ENCODE data around the gene CD300LF. TPM values are rescaled to one million over a fixed set of nuclear protein-coding genes. Genes with fewer than 3 reads are reported as not detected.

Gene CD300LF
- total RNA-seq, 4 donors from 2014 or later = 0.27 TPM; not detected in 3

- no peak for ATAC-seq
- H3K4me1 ChIP-seq = peaks cover 0 to 83% (median 9%) of the 10 kb centered on the region in 3 donors
- TF ChIP-seq EP300 (IDR thresholded peaks at IDR 0.05) = no peak
- TF ChIP-seq, protein P1, sequence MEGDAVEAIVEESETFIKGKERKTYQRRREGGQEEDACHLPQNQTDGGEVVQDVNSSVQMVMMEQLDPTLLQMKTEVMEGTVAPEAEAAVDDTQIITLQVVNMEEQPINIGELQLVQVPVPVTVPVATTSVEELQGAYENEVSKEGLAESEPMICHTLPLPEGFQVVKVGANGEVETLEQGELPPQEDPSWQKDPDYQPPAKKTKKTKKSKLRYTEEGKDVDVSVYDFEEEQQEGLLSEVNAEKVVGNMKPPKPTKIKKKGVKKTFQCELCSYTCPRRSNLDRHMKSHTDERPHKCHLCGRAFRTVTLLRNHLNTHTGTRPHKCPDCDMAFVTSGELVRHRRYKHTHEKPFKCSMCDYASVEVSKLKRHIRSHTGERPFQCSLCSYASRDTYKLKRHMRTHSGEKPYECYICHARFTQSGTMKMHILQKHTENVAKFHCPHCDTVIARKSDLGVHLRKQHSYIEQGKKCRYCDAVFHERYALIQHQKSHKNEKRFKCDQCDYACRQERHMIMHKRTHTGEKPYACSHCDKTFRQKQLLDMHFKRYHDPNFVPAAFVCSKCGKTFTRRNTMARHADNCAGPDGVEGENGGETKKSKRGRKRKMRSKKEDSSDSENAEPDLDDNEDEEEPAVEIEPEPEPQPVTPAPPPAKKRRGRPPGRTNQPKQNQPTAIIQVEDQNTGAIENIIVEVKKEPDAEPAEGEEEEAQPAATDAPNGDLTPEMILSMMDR (IDR thresholded peaks at IDR 0.05) = peak in 3 of 4 experiments; percentile 27 to 55 (median 51)
- peaks cover 32% of the 10 kb centered on the region for H3K27me3 ChIP-seq
- no CpG with 5 or more reads among the region's 34 CpGs for WGBS, 2 donors (ENCODE audit: low coverage in 1 of 2)
- no peaks in the 10 kb centered on the region for H3K9me3 ChIP-seq
- H3K27ac ChIP-seq = peak overlapping the region in 3 of 4 donors; percentile 79 to 85 (median 80)
- peak overlapping the region; percentile 36 to 92 for H3K4me3 ChIP-seq
- H3K36me3 ChIP-seq = no peaks in the 10 kb centered on the region
Observed at GRCh38 chr17:74748279-74748528, 35.5 kb upstream of the CD300LF start.

DNA sequence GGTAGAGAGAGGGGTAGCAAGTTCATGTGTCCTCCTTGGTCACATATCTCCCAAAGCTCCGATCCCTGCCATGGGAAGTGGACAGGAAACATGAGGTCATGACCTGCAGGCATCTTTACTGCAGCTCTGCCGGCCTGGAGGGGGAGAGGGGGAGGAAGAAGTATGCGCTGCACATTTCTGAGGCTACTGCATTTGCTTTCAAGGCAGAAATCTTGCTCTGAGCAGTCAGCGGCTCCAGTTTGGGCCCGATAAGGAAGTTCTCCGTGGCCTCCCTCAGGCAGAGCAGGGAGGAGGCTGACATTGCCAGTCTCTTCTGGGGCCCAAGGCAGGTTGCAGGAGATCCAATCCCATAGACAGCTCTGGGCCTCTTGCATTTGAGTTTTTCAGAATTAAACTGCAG lies 34.2 kb upstream of the CD300LF start:
- no peak for ATAC-seq
- peaks cover 0 to 75% (median 9%) of the 10 kb centered on the region in 3 donors for H3K4me1 ChIP-seq
- 0 to 46% methylated on average over 1 to 3 of the region's 6 CpGs for WGBS, 2 donors (ENCODE audit: low coverage in 1 of 2)
- H3K4me3 ChIP-seq = no peak overlapping the region
- TF ChIP-seq POLR2AphosphoS5 (IDR thresholded peaks at IDR 0.05) = no peak
- no peak for TF ChIP-seq EP300 (IDR thresholded peaks at IDR 0.05)
- TF ChIP-seq POLR2A (IDR thresholded peaks at IDR 0.05) = no peak
- TF ChIP-seq, protein P1 (IDR thresholded peaks at IDR 0.05) = no peak
- H3K36me3 ChIP-seq = no peaks in the 10 kb centered on the region
- H3K27me3 ChIP-seq = peaks cover 44% of the 10 kb centered on the region
- no peaks in the 10 kb centered on the region for H3K9me3 ChIP-seq
- peak overlapping the region in 3 of 4 donors; percentile 43 to 85 (median 80) for H3K27ac ChIP-seq

- Histone ChIP-seq H3K4me3 (no peak overlapping the region), H3K9me3 (no peaks in the 10 kb centered on the region), H3K27ac (peak overlapping the region in 2 of 4 donors; percentile 43 to 85), H3K4me1 (peaks cover 0 to 69% (median 9%) of the 10 kb centered on the region in 3 donors), H3K36me3 (no peaks in the 10 kb centered on the region), H3K27me3 (peaks cover 49% of the 10 kb centered on the region)
- 85 to 92% methylated on average over 2 to 5 of the region's 5 CpGs for WGBS, 2 donors (ENCODE audit: low coverage in 1 of 2)
- TF ChIP-seq POLR2A (IDR thresholded peaks at IDR 0.05) = no peak
- TF ChIP-seq EP300 (IDR thresholded peaks at IDR 0.05) = no peak
- TF ChIP-seq POLR2AphosphoS5 (IDR thresholded peaks at IDR 0.05) = no peak
- TF ChIP-seq, protein P1 (IDR thresholded peaks at IDR 0.05) = no peak
- no peak for ATAC-seq
Observed at GRCh38 chr17:74746376-74746775, 33.7 kb upstream of the CD300LF start.

DNA sequence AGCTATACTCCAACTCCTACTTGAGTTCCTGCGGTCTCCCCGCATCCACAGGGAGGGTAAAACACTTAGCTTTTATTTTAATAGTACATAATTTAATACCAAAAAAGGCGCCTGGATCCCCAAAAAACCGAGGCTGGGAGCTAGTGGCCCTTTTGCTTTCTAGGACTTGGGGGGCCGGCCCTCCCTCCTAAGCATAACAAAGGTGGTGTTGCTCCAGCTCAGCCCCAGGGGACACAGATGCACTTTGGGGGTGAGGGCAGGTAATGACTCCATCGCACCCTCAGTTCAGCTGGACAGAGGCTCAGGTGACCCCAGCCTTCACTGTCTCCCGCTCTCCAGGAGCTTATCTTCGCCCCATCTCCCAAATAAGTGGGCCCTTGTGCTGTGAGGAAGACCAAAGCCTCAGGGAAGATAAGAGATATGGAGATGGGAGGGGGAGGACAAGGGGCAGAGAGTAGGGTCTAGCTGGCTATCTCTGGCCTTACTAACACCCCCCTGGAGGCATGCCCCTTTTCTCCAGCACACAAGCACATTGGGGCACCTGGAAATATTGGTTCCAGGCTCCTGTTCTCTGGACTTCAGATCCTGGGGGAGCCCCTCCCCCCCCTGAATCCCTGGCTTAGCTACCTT lies 32.9 kb upstream of the CD300LF start:
- Histone ChIP-seq H3K4me1 (peaks cover 0 to 62% (median 9%) of the 10 kb centered on the region in 3 donors), H3K4me3 (no peak overlapping the region), H3K27me3 (peaks cover 57% of the 10 kb centered on the region), H3K36me3 (no peaks in the 10 kb centered on the region), H3K27ac (peak overlapping the region in 1 of 4 donors; percentile 73), H3K9me3 (no peaks in the 10 kb centered on the region)
- no peak for ATAC-seq
- no peak for TF ChIP-seq POLR2AphosphoS5 (IDR thresholded peaks at IDR 0.05)
- TF ChIP-seq, protein P1 (IDR thresholded peaks at IDR 0.05) = no peak
- TF ChIP-seq EP300 (IDR thresholded peaks at IDR 0.05) = no peak
- no peak for TF ChIP-seq POLR2A (IDR thresholded peaks at IDR 0.05)
- WGBS, 2 donors (ENCODE audit: low coverage in 1 of 2) = 72 to 100% methylated on average over 2 to 4 of the region's 8 CpGs

All from gastroesophageal sphincter (tissue), 4 donors.